Aorta (tissue), 5 donors: ENCODE data around the gene NPAS2. TPM values are rescaled to one million over a fixed set of nuclear protein-coding genes. Genes with fewer than 3 reads are reported as not detected.

Source experiments
- ATAC-seq: fragments of 200-7000 bp; cut with Tn5 transposase; one replicate; pipeline ENCODE4 v1.9.1; 2022; ENCODE audit warnings: moderate library complexity; ENCODE audit not compliant: low FRiP score
- DNase-seq, 2 donors: peaks; one replicate each; pipeline ENCODE4 v3.0.0-alpha.2; 2020
- H3K27ac ChIP-seq, 2 donors: one replicate each; pipeline ENCODE4 v1.5.1; 2013; ENCODE audit warnings: low read length in 2 of 2, mild to moderate bottlenecking in 2 of 2, moderate library complexity in 2 of 2, control low read depth in 1 of 2, inconsistent platforms in 1 of 2, low read depth in 1 of 2
- H3K27me3 ChIP-seq, 2 donors: one replicate each; pipeline ENCODE4 v1.6.1; 2013; ENCODE audit warnings: control low read depth in 1 of 2, low read length in 1 of 2, mild to moderate bottlenecking in 1 of 2, moderate library complexity in 1 of 2; ENCODE audit not compliant: insufficient read depth in 2 of 2, control insufficient read depth in 1 of 2
- H3K36me3 ChIP-seq, 2 donors: one replicate each; pipeline ENCODE4 v1.6.1; 2013; ENCODE audit warnings: control low read depth in 1 of 2, low read length in 1 of 2, mild to moderate bottlenecking in 1 of 2; ENCODE audit not compliant: insufficient read depth in 2 of 2, control insufficient read depth in 1 of 2
- H3K4me1 ChIP-seq, 2 donors: one replicate each; pipeline ENCODE4 v1.6.1; 2013; ENCODE audit warnings: low read length in 2 of 2, control low read depth in 1 of 2, mild to moderate bottlenecking in 1 of 2, moderate library complexity in 1 of 2; ENCODE audit not compliant: insufficient read depth in 2 of 2, control insufficient read depth in 1 of 2
- H3K4me3 ChIP-seq, 2 donors: one replicate each; pipeline ENCODE4 v1.5.1; 2013; ENCODE audit warnings: low read length in 2 of 2, control low read depth in 1 of 2, mild to moderate bottlenecking in 1 of 2
- H3K9me3 ChIP-seq: one replicate; pipeline ENCODE4 v1.6.1; 2013; ENCODE audit warnings: mild to moderate bottlenecking, low read length; ENCODE audit not compliant: control insufficient read depth
- WGBS, 2 donors: extraction: QIAGEN DNeasy Blood & Tissue Kit; methylation state at CpG; one replicate each; pipeline ENCODE4 v1.1.7; 2013; 5-methylcytosine and 5-hydroxymethylcytosine counted together
- intact Hi-C, 2 donors: fragments of 100-400 bp; cut with DNase I; formaldehyde crosslinking; loops; one replicate each; pipeline versions ENCODE4 v1.14.2 to v1.15.0; 2022
- polyA plus RNA-seq, 2 donors: library from polyadenylated mRNA; stranded (reverse); fragments of 200-250 nt; gene quantifications; one replicate each; pipeline ENCODE4 v1.2.3, GENCODE V29; 2013
- total RNA-seq, 2 donors: library from RNA; stranded (reverse); fragmentation: NEBNext Ultra II Directional; extraction: Animal tissue kit (Norgen Biotek cat#: 25700); gene quantifications; one replicate each; pipeline ENCODE4 v1.2.1, GENCODE V29; 2021
- donor health status: healthy with polysubstance abuse.
- donor health status: Bipolar disorder and iron deficiency.
- donor health status: DM: no; HTN: no; CAD: no.
- donor health status: DM: no; HTN: no; CAD: no.
- donor health status: DM: yes; HTN: yes; CAD: no.

Gene NPAS2
- total and polyA plus RNA-seq, 4 donors, result 7.8 to 42.0 (median 24.2) TPM

GRCh38 chr2:100852447-100852846 lies 32.5 kb downstream of the NPAS2 start:
- Histone ChIP-seq H3K27ac (no peak overlapping the region), H3K4me1 (no peaks in the 10 kb centered on the region), H3K9me3 (no peaks in the 10 kb centered on the region), H3K4me3 (no peak overlapping the region), H3K27me3 (no peaks in the 10 kb centered on the region), H3K36me3 (no peaks in the 10 kb centered on the region)
- WGBS, 2 donors, result 93 to 94% methylated on average over 4 of the region's 4 CpGs
- DNase-seq (no peak), ATAC-seq (no peak)
- intact Hi-C loops, result no loop called here

- H3K4me3 ChIP-seq, result no peak overlapping the region
- DNase-seq (no peak), ATAC-seq (no peak)
- H3K36me3 ChIP-seq, result no peaks in the 10 kb centered on the region
- 89 to 93% methylated on average over 14 of the region's 14 CpGs for WGBS, 2 donors
- no peaks in the 10 kb centered on the region for H3K27me3 ChIP-seq
- intact Hi-C loops, result no loop called here
- no peaks in the 10 kb centered on the region for H3K9me3 ChIP-seq
- H3K4me1 ChIP-seq, result no peaks in the 10 kb centered on the region
- no peak overlapping the region for H3K27ac ChIP-seq
Measured at GRCh38 chr2:100852999-100853908, 33.3 kb downstream of the NPAS2 start.

- intact Hi-C loops, result no loop called here
- 86 to 88% methylated on average over 10 of the region's 10 CpGs for WGBS, 2 donors
- no peaks in the 10 kb centered on the region for H3K36me3 ChIP-seq
- no peak for DNase-seq
- no peaks in the 10 kb centered on the region for H3K4me1 ChIP-seq
- H3K27ac ChIP-seq, result no peak overlapping the region
- H3K27me3 ChIP-seq, result no peaks in the 10 kb centered on the region
- H3K9me3 ChIP-seq, result no peaks in the 10 kb centered on the region
- no peak overlapping the region for H3K4me3 ChIP-seq
- no peak for ATAC-seq
Measured at GRCh38 chr2:100853909-100854810, 34.2 kb downstream of the NPAS2 start.

GRCh38 chr2:100855084-100855483 lies 35.1 kb downstream of the NPAS2 start:
- Histone ChIP-seq H3K36me3 (no peaks in the 10 kb centered on the region), H3K9me3 (no peaks in the 10 kb centered on the region), H3K27me3 (no peaks in the 10 kb centered on the region), H3K4me1 (no peaks in the 10 kb centered on the region), H3K27ac (no peak overlapping the region), H3K4me3 (no peak overlapping the region)
- intact Hi-C loops, result no loop called here
- WGBS, 2 donors, result 97% methylated on average over 7 of the region's 7 CpGs
- ATAC-seq (no peak), DNase-seq (no peak)

GRCh38 chr2:100855606-100856005 lies 35.7 kb downstream of the NPAS2 start:
- Histone ChIP-seq H3K4me1 (no peaks in the 10 kb centered on the region), H3K9me3 (no peaks in the 10 kb centered on the region), H3K27ac (no peak overlapping the region), H3K27me3 (no peaks in the 10 kb centered on the region), H3K36me3 (no peaks in the 10 kb centered on the region), H3K4me3 (no peak overlapping the region)
- no peak for ATAC-seq
- intact Hi-C loops, result no loop called here
- DNase-seq, result no peak
- 95 to 98% methylated on average over 3 of the region's 3 CpGs for WGBS, 2 donors

GRCh38 chr2:100856732-100857131 lies 36.8 kb downstream of the NPAS2 start:
- H3K27ac ChIP-seq, result no peak overlapping the region
- no peak overlapping the region for H3K4me3 ChIP-seq
- no peaks in the 10 kb centered on the region for H3K4me1 ChIP-seq
- no peaks in the 10 kb centered on the region for H3K27me3 ChIP-seq
- no peaks in the 10 kb centered on the region for H3K36me3 ChIP-seq
- WGBS, 2 donors, result 84 to 94% methylated on average over 8 of the region's 8 CpGs
- no peaks in the 10 kb centered on the region for H3K9me3 ChIP-seq
- no peak for ATAC-seq
- no peak for DNase-seq
- intact Hi-C loops, result no loop called here

GRCh38 chr2:100857341-100857740 lies 37.4 kb downstream of the NPAS2 start:
- H3K9me3 ChIP-seq, result no peaks in the 10 kb centered on the region
- H3K27ac ChIP-seq, result no peak overlapping the region
- intact Hi-C loops, result no loop called here
- DNase-seq, result no peak
- no peak for ATAC-seq
- H3K36me3 ChIP-seq, result no peaks in the 10 kb centered on the region
- H3K27me3 ChIP-seq, result no peaks in the 10 kb centered on the region
- no peaks in the 10 kb centered on the region for H3K4me1 ChIP-seq
- no peak overlapping the region for H3K4me3 ChIP-seq
- 64 to 70% methylated on average over 6 of the region's 6 CpGs for WGBS, 2 donors

GRCh38 chr2:100857915-100858314 lies 38.0 kb downstream of the NPAS2 start:
- Histone ChIP-seq H3K27me3 (no peaks in the 10 kb centered on the region), H3K9me3 (no peaks in the 10 kb centered on the region), H3K4me1 (no peaks in the 10 kb centered on the region), H3K36me3 (no peaks in the 10 kb centered on the region), H3K4me3 (no peak overlapping the region), H3K27ac (no peak overlapping the region)
- WGBS, 2 donors, result 75 to 79% methylated on average over 3 of the region's 3 CpGs
- no peak for ATAC-seq
- DNase-seq, result no peak
- intact Hi-C loops, result no loop called here
